WTC11 (cell line): Measurements from ENCODE around the gene TMC6.

Experiments used
- ATF3 ChIP-seq: sonication (generic); formaldehyde crosslinking; conservative IDR thresholded peaks from 2 replicates; pipeline ENCODE4 v1.8.1; 2022; ENCODE audit warnings: mild to moderate bottlenecking, missing genetic modification reagents
- FOXP1 ChIP-seq: sonication (generic); formaldehyde crosslinking; IDR thresholded peaks from 2 replicates; pipeline ENCODE4 v1.8.0; 2022; ENCODE audit warnings: missing genetic modification reagents, mild to moderate bottlenecking, moderate library complexity, borderline replicate concordance
- NFATC4 ChIP-seq: fragments of 250-450 bp; sonication (Bioruptor Pico); IDR thresholded peaks from 2 replicates; pipeline ENCODE4 v1.9.0; 2021; ENCODE audit warnings: mild to moderate bottlenecking
- NR3C1 ChIP-seq: sonication (generic); formaldehyde crosslinking; conservative IDR thresholded peaks from 2 replicates; pipeline ENCODE4 v1.8.1; 2023; ENCODE audit warnings: low read depth, mild to moderate bottlenecking, missing genetic modification reagents
- SMAD4 ChIP-seq: sonication (generic); formaldehyde crosslinking; IDR thresholded peaks from 2 replicates; pipeline ENCODE4 v1.8.0; 2022; ENCODE audit warnings: mild to moderate bottlenecking, missing genetic modification reagents
- TCF7 ChIP-seq: sonication (generic); formaldehyde crosslinking; IDR thresholded peaks from 2 replicates; pipeline ENCODE4 v1.8.0; 2022; ENCODE audit warnings: mild to moderate bottlenecking, low read depth, missing genetic modification reagents, moderate library complexity
- USF2 ChIP-seq: sonication (generic); formaldehyde crosslinking; IDR thresholded peaks from 2 replicates; pipeline ENCODE4 v1.8.1; 2023; ENCODE audit warnings: mild to moderate bottlenecking, missing genetic modification reagents, moderate library complexity
- ZMAT4 ChIP-seq: fragments of 250-450 bp; sonication (Bioruptor Pico); IDR thresholded peaks from 2 replicates; pipeline ENCODE4 v1.9.0; 2021; ENCODE audit warnings: mild to moderate bottlenecking
- ZNF232 ChIP-seq: sonication (generic); formaldehyde crosslinking; IDR thresholded peaks from 2 replicates; pipeline ENCODE4 v1.8.0; 2022; ENCODE audit warnings: mild to moderate bottlenecking, missing genetic modification reagents
- TF ChIP-seq, protein P1 (sequence below): fragments of 200-600 bp; IDR thresholded peaks from 2 replicates; pipeline ENCODE4 v1.8.0; 2022; ENCODE audit warnings: antibody characterized with exemption
- TF ChIP-seq, protein P2 (sequence below): sonication (generic); formaldehyde crosslinking; IDR thresholded peaks from 2 replicates; pipeline ENCODE4 v1.8.0; 2022; ENCODE audit warnings: mild to moderate bottlenecking, missing genetic modification reagents
- TF ChIP-seq, protein P3 (sequence below): sonication (generic); formaldehyde crosslinking; IDR thresholded peaks from 2 replicates; pipeline ENCODE4 v1.8.1; 2022; ENCODE audit warnings: mild to moderate bottlenecking, missing genetic modification reagents, moderate library complexity, borderline replicate concordance
- TF ChIP-seq, protein P4 (sequence below): sonication (generic); formaldehyde crosslinking; IDR thresholded peaks from 2 replicates; pipeline ENCODE4 v1.8.1; 2022; ENCODE audit warnings: mild to moderate bottlenecking, moderate library complexity, missing genetic modification reagents
- TF ChIP-seq, protein P5 (sequence below): fragments of 250-450 bp; sonication (Bioruptor Pico); IDR thresholded peaks from 2 replicates; pipeline ENCODE4 v1.9.0; 2021; ENCODE audit warnings: mild to moderate bottlenecking

DNA sequence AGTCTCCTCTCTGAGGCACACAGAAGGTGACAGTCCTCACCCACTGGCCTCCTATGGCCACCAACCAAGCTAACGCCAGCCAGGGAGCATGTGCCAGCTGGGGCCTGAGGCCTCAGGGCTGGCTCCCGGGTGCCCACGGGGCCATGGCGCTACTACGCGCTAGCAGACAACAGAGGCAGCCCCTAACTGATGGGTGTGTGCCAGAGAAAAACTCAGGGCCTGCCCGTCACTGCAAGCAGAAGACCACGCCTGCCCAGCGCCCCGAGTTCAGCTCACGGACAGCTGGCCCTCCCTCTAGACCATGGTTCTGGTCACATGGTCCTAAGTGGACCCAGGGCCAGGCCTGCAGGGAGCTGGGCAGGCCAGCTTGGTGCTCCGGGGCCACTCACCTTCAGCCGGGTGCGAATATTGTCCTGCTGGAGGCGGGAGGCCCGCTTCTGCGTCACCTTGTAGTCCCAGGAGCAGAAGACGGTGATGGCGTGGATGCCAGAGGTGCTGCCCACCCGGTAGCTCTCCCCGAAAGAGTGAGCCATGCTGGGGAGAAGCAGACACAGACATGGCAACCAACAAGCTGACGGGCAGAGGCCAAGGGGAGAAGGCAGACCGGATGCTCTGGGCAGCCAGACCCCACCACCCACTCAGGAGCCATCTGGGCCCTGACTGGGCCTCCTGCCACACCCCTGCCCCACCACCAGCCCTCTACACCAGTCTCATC is 6.2 kb downstream of the TMC6 start:
- TF ChIP-seq, protein P1, sequence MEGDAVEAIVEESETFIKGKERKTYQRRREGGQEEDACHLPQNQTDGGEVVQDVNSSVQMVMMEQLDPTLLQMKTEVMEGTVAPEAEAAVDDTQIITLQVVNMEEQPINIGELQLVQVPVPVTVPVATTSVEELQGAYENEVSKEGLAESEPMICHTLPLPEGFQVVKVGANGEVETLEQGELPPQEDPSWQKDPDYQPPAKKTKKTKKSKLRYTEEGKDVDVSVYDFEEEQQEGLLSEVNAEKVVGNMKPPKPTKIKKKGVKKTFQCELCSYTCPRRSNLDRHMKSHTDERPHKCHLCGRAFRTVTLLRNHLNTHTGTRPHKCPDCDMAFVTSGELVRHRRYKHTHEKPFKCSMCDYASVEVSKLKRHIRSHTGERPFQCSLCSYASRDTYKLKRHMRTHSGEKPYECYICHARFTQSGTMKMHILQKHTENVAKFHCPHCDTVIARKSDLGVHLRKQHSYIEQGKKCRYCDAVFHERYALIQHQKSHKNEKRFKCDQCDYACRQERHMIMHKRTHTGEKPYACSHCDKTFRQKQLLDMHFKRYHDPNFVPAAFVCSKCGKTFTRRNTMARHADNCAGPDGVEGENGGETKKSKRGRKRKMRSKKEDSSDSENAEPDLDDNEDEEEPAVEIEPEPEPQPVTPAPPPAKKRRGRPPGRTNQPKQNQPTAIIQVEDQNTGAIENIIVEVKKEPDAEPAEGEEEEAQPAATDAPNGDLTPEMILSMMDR = no peak
- TF ChIP-seq, protein P2, sequence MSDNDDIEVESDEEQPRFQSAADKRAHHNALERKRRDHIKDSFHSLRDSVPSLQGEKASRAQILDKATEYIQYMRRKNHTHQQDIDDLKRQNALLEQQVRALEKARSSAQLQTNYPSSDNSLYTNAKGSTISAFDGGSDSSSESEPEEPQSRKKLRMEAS (CRISPR knock-in tag) = no peak
- TF ChIP-seq SMAD4 (CRISPR knock-in tag) (no peak), NR3C1 (CRISPR knock-in tag) (no peak), ATF3 (CRISPR knock-in tag) (no peak), ZMAT4 (CRISPR knock-in tag) (no peak), NFATC4 (CRISPR knock-in tag) (no peak), USF2 (CRISPR knock-in tag) (no peak), ZNF232 (CRISPR knock-in tag) (no peak), TCF7 (no peak), FOXP1 (CRISPR knock-in tag) (no peak)
- TF ChIP-seq, protein P3, sequence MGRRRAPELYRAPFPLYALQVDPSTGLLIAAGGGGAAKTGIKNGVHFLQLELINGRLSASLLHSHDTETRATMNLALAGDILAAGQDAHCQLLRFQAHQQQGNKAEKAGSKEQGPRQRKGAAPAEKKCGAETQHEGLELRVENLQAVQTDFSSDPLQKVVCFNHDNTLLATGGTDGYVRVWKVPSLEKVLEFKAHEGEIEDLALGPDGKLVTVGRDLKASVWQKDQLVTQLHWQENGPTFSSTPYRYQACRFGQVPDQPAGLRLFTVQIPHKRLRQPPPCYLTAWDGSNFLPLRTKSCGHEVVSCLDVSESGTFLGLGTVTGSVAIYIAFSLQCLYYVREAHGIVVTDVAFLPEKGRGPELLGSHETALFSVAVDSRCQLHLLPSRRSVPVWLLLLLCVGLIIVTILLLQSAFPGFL (CRISPR knock-in tag) = no peak
- TF ChIP-seq, protein P4, sequence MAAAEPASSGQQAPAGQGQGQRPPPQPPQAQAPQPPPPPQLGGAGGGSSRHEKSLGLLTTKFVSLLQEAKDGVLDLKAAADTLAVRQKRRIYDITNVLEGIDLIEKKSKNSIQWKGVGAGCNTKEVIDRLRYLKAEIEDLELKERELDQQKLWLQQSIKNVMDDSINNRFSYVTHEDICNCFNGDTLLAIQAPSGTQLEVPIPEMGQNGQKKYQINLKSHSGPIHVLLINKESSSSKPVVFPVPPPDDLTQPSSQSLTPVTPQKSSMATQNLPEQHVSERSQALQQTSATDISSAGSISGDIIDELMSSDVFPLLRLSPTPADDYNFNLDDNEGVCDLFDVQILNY = no peak
- TF ChIP-seq, protein P5, sequence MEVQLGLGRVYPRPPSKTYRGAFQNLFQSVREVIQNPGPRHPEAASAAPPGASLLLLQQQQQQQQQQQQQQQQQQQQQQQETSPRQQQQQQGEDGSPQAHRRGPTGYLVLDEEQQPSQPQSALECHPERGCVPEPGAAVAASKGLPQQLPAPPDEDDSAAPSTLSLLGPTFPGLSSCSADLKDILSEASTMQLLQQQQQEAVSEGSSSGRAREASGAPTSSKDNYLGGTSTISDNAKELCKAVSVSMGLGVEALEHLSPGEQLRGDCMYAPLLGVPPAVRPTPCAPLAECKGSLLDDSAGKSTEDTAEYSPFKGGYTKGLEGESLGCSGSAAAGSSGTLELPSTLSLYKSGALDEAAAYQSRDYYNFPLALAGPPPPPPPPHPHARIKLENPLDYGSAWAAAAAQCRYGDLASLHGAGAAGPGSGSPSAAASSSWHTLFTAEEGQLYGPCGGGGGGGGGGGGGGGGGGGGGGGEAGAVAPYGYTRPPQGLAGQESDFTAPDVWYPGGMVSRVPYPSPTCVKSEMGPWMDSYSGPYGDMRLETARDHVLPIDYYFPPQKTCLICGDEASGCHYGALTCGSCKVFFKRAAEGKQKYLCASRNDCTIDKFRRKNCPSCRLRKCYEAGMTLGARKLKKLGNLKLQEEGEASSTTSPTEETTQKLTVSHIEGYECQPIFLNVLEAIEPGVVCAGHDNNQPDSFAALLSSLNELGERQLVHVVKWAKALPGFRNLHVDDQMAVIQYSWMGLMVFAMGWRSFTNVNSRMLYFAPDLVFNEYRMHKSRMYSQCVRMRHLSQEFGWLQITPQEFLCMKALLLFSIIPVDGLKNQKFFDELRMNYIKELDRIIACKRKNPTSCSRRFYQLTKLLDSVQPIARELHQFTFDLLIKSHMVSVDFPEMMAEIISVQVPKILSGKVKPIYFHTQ (CRISPR knock-in tag) = no peak
